Stimulated activated CD8-positive, alpha-beta memory T cell treated with anti-CD3 and anti-CD28 coated beads, Interleukin-2, amount 100 ng/mL, for 1 hour (primary cell): ENCODE measurements around the gene TP53I11.

Experiments
- DNase-seq, 2 donors: peaks; one replicate each; pipeline ENCODE4 v3.0.0-alpha.2; 2020; ENCODE audit warnings: low read depth in 2 of 2

TP53I11 gene

DNA sequence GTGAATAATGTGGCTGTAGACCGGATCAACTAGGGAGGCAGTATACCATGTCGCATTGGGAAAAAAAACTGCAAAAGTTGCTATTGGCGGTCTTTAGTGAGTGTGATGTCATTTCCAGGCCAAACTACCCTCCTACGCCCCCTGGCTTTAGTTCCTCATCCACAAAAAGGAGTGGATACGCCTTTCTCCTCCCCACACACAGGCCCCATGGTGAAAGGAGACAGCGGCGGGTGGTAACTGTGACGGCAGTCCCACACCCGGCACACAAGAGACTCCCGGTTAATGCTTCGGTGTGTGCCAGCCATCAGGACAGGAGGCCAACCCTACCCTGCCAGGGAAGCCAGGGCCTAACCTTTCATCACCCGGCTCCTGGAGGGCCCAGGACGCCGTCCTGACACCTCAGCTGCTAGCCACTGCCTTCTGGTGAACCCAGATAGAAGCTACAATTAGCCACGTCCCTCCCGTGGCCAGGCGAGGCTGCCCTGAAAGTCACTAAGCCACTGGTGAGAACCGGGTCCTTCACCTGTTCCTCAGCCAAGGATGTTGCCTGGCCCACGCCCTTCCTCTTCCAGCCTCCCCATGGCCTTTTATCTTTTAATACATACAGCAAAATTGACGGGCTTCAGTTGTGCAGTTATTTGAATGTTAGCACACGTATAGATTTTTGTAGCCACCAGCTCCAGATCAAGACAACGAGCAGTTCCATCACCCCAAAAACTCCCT, 10.8 kb downstream of the TP53I11 start:
- DNase-seq, result no peak

- no peak for DNase-seq
Measured at GRCh38 chr11:44938066-44938691, 12.5 kb downstream of the TP53I11 start.

DNA sequence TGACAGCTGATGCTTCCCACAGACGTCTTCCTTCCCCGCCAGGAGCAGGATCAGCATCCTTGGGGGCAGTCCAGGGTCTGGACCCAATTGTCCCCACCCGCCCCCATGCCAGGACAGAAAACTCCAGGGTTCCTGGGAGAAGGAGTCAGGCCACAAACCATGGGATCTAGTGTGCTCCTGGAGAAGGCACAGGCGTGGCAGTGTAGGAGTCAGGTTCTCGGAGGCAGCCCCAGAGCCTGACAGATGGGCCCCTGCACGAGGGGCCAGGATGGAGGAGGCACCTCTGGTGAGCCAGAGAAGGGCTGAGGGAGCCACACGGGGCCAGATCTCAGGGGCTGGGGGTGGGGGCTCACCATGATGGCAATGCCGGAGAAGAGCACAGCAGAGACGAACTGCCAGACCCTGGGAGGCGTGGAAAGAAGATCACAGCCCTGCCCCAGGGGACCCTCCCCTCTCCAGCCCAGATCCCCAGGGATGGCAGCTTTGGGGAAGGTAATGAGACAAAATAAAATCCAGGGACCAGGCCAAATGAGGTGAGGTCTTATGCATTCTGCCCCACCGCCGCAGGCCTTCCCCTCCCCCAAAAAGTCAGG, 13.6 kb downstream of the TP53I11 start:
- DNase-seq, result no peak

DNA sequence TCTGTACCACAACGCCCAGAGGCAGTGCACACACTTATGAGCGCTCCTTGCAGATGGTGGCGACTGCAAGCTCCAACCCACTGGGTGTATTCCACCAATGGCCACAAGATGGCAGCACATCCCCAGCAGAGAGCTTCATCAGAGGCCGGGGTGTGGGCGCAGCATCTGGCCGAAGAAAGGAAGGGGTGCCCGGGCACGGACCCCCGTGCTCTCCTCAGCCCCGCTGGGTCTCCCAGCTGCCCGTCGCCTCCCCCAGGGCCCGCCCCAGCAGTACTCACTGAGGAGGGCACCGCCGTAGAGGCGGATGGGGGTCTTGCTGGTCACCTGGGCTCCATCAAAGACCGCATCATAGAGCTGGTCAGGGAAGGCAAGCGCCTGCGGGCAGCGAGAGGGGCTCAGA, 14.2 kb downstream of the TP53I11 start:
- peak; percentile 67 to 71 for DNase-seq

- DNase-seq, result no peak
Measured at GRCh38 chr11:44934735-44935250, 15.9 kb downstream of the TP53I11 start.

DNA sequence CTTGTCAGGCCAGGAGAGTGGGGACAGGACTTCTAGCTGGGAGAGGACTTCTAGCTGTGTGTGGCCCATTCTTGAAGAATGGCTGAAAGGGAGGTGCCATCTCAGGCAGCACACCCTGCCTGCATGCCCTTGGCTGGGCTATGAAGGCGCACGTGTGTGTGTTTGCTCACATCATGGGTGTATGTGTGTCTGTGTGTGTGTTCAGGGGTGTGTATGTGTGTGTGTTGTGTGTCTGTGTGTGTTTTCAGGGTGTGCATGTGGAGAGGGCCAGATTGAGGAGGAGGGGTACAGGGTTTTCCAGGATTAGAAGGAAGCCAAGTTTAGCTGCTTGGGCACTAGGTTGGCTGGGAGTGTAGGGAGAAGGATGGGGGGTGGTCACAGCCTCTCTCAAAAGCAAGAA, 16.6 kb downstream of the TP53I11 start:
- DNase-seq, result no peak

DNA sequence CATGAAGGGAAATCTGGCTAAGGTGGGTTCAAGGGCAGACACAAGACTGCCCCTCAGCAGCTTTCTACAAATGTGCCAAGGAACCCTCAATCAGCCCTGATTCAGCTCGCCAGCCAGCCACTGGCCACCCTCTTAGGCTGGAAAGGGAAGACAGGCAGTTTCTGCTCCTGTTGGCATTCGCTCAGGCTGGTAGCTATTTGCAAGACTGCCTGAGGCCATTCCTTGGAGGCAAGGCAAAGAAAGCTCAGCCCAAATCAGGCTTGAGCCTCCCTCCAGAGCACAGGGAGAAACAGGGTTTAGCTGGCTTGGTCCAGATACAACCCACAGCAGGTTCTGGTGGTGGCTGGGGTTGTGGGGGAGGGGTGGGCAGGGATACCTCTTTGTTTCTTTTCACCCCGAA, 19.2 kb downstream of the TP53I11 start:
- no peak for DNase-seq

GRCh38 chr11:44930588-44931302, 19.9 kb downstream of the TP53I11 start:
- DNase-seq, result no peak

DNA sequence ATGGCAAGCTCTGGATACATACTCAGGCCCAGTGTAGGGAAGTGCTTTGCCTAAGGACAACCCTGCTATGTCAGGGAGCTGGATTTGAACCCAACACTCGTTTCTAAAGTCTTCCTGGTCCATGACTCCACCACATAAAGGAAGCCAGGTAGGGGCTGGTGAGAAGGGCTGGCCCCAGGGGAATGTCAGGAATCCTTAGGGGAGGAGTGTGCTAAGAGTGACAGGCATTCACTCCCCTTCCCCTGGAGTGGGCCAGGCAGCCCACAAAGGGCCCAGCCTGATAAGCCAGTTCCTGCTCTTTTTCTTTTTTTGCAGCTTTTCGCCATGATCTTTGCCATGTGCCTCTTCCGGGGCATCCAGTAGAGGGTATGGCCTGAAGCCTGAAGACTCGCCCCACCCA, 21.9 kb downstream of the TP53I11 start:
- no peak for DNase-seq

DNA sequence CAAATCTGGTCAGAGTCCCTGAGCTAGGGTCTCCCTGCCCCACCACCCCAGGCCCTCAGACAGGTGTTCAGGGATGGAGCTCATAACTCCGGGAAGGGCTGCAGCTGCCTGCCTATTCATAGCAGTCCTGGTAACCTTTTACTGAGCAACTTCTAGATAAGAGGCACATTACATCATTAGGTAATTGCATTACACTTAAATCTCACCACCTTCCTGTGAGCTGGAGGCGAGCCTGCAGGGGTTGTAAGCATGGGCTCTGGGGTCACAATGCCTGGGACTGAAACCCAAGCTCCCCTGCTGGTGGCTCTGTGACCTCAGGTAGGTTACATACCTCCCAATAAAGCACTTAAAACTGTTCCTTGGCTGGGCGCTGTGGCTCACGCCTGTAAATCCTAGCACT, 22.5 kb downstream of the TP53I11 start:
- DNase-seq, result no peak

GRCh38 chr11:44927174-44927661, 23.5 kb downstream of the TP53I11 start:
- no peak for DNase-seq

- no peak for DNase-seq
Measured at GRCh38 chr11:44926036-44926435, 24.6 kb downstream of the TP53I11 start.

DNA sequence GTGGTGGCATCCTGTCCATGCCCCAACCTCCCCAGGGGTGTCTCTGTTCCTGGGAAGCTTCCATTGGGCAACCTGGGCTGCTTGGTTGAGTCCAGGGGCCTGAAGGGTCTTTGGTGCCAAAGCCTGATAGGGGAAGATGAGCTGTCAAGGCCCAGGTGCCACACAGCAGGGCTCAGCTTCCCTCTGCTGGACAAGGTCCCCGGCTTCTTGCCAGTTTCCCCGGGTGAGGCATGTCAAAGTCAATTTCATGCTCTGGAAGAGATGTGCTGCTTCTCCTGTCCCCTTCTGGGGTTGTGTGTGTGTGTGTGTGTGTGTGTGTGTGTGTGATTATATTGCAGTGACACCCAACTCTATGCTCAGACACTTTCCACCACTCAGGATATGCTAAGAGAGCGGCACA, 26.9 kb downstream of the TP53I11 start:
- no peak for DNase-seq

DNA sequence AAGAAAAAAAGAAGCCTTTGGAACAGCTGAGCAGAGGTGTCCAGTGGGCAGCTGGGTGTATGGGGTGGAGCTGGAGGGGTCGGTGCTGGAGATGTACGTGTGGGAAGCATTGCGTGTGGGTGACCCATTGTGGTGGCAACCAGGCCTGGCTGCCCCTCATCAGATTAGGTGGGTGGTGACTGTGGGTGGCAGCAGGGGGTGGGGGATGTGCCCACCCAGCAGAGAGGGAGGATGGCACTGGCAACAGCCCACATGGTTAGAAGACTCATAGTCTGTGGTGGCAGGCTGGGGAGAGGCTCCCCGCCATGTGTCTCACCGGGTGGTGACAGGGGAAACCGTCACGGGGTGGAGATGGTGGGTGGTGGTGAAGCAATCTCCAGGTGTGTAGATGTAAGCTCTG, 27.6 kb downstream of the TP53I11 start:
- no peak for DNase-seq

DNA sequence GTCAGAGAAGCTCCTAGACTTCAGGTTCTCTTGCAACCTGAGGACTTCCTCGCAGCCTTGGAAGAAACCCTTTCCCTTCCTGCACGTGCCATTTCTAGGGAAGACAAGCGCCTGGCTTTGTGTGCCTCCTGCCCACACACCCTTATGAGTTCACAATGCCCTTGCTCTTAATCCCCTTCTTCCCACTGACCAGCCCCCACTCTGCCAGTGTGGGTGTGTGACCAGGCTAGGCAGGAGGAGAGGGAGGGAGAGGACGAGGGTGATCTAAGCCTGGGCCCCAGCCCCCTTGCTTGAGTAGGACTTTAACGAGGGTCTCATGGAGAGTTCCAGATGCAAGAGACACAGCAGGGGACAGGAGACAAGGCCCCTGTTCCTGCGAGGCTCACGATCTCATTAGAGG, 30.2 kb downstream of the TP53I11 start:
- DNase-seq, result no peak

- DNase-seq, result no peak
Measured at GRCh38 chr11:44917741-44918140, 32.9 kb downstream of the TP53I11 start.

DNA sequence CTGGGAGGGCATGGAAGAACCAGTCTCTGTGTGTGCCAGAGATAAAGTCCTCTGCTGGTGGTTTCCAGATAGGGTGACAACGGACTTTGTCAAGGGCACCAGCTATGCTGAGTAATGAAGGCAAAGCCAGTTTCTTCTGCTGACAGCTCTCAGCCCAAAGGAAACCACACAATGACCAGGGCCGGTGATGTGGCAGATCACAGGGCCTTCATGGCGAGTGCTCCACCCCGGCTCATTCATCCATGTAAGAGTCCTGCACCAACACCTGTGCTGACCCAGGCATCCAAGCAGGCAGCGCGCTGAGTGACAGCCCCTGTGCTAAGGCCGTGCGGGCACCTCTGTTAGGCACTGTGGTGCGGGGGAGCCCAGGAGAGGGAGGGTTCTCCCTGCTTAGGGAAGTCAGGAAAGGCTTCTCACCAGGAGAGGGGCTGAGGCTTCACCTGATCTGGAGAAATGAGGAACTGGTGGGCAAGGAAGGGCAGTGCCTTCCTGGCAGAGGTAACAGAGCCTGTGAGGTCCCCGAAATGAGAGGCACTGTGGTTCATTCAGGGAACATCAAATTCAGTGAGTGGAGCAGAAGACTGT, 33.8 kb downstream of the TP53I11 start:
- DNase-seq, result no peak

- DNase-seq, result no peak
Measured at GRCh38 chr11:44916331-44916730, 34.4 kb downstream of the TP53I11 start.

GRCh38 chr11:44915621-44916020, 35.1 kb downstream of the TP53I11 start:
- DNase-seq, result no peak

DNA sequence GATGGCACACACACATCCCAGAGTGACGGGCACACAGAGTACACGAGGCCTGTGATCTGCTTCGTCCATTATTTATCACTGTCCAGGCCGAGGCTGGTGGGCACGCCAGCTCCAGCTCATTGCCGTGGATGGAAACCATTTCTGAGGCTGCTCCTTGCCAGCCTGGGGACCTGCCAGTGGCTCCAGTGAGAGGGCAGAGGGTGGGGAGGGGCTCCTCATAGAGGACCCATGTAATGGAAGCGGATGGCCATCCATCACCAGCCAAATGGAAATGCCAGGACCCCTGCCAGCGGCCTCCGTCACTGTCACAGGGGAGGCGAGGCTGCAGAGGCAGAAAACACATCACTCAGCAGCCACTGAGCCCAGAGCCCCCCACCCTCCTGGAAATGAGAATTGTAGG, 35.7 kb downstream of the TP53I11 start:
- no peak for DNase-seq

DNA sequence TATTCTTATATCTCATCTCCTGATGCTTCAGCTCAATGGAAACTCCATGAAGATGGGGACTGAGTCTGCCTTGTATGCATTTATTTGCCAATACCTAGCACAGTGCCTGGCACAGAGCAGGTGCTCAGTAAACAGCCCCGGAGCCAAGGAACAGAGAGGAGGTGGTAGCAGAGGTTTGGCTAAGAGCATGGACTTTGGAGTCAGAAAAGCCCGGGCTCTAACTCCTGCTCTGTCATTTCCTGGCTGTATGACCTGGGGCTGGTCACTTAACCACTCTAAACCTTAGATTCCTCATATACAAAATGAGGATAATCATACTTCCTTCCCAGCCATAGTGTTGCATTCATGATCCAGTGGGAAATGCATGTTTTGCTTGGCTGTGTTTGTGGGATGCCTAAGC, 36.6 kb downstream of the TP53I11 start:
- DNase-seq, result no peak

GRCh38 chr11:44913502-44913901, 37.2 kb downstream of the TP53I11 start:
- DNase-seq, result no peak
